ENCODE results near the gene TP53BP2. TPM values are rescaled to one million over a fixed set of nuclear protein-coding genes. Genes with fewer than 3 reads are reported as not detected.
"Not testable (repeated sequence)": the region's sequence is repeated elsewhere in the genome, so short reads cannot be mapped to it uniquely, and the experiment has no call there.

Gene TP53BP2
- total RNA-seq, 2 experiments from 2014 or later, result 56.0 to 58.7 TPM

DNA sequence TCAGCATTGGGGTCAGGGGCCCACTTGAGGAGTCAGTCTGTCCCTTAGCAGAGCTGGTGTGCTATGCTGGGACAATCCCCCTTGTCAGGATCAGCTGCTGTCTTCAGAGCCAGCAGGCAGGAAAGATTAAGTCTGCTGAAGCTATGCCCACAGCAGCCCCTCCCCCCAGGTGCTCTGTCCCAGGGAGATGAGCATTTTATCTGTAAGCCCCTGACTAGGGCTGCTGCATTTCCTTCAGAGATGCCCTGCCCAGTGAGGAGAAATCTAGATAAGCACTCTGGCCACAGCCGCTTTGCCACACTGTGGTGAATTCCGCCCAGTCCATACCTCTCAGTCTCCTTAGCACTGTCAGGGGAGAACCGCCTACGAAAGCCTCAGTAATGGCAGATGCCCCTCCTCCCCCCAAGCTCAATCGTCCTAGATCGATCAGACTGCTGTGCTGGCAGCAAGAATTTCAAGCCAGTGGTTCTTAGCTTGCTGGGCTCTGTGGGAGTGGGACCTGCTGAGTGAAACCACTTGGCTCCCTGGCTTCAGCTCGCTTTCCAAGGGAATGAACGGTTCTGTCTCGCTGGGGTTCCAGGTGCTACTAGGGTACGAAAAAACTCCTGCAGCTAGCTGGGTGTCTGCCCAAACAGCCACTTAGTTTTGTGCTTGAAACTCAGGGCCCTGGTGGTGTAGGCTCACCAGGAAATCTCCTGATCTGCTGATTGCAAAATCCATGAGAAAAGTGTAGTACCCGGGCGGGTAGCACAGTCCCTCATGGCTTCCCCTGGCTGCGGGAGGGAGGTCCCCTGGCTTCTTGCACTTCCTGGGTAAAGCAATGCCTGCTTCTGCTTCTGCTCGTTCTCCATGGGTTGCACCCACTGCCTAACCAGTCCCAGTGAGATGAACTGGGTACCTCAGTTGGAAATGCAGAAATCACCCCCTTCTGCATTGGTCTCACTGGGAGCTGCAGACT lies 25.1 kb upstream of the TP53BP2 start:
- CTCF ChIA-PET, result no interaction called here
- intact Hi-C loops (cut with micrococcal nuclease), result no loop called here
- Mint-ChIP-seq H3K36me3 (no peaks in the 10 kb centered on the region), H3K4me1 (ENCODE audit: low read depth) (no peaks in the 10 kb centered on the region), H3K9me3 (no peaks in the 10 kb centered on the region), H3K4me3 (no peak overlapping the region), H3K27ac (no peak overlapping the region), H3K27me3 (peaks cover 20% of the 10 kb centered on the region)
- DNase-seq, result no peak
- POLR2A ChIA-PET, result no interaction called here

DNA sequence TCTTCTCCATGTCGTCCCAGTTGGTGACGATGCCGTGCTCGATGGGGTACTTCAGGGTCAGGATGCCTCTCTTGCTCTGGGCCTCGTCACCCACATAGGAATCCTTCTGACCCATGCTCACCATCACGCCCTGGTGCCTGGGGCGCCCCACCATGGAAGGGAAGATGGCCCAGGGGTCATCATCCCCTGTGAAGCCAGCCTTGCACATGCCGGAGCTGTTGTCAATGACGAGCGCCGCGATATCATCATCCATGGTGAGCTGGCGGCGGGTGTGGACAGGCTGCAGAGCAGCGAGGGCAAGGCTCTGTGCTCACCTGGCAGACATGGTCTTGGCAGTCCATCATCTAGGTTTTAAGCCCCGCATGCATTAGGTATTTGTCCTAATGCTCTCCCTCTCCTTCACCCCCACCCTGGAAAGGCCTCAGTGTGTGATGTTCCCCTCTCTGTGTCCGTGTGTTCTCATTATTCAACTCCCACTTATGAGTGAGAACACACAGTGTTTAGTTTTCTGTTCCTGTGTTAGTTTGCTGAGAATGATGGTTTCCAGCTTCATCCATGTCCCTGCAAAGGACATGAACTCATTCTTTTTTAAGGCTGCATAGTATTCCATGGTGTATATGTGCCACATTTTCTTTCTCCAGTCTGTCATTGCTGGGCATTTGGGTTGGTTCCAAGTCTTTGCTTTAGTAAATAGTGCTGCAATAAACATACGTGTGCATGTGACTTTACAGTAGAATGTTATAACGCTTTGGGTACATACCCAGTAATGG lies 19.0 kb upstream of the TP53BP2 start:
- H3K27me3 Mint-ChIP-seq; H3K4me3 Mint-ChIP-seq; CTCF ChIA-PET; POLR2A ChIA-PET; DNase-seq; H3K27ac Mint-ChIP-seq; H3K9me3 Mint-ChIP-seq; H3K36me3 Mint-ChIP-seq; H3K4me1 Mint-ChIP-seq (ENCODE audit: low read depth); intact Hi-C loops (cut with micrococcal nuclease): not testable (repeated sequence)

DNA sequence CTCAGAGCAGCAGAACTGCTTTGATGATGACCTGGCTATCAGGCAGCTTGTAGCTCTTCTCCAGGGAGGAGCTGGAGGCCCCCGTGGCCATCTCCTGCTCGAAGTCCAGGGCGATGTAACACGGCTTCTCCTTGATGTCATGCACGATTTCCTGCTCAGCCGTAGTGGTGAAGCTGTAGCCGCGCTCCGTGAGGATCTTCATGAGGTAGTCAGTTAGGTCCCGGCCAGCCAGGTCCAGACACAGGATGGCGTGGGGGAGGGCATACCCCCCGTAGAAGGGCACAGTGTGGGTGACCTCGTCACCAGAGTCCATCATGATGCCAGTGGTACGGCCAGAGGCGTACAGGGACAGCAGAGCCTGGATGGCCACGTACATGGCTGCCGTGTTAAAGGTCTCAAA lies 18.3 kb upstream of the TP53BP2 start:
- Mint-ChIP-seq H3K9me3 (no peaks in the 10 kb centered on the region), H3K36me3 (no peaks in the 10 kb centered on the region), H3K4me1 (ENCODE audit: low read depth) (no peaks in the 10 kb centered on the region), H3K4me3 (no peak overlapping the region), H3K27me3 (peaks cover 7% of the 10 kb centered on the region), H3K27ac (no peak overlapping the region)
- DNase-seq, result no peak
- intact Hi-C loops (cut with micrococcal nuclease), result no loop called here
- POLR2A ChIA-PET, result no interaction called here
- CTCF ChIA-PET, result no interaction called here

DNA sequence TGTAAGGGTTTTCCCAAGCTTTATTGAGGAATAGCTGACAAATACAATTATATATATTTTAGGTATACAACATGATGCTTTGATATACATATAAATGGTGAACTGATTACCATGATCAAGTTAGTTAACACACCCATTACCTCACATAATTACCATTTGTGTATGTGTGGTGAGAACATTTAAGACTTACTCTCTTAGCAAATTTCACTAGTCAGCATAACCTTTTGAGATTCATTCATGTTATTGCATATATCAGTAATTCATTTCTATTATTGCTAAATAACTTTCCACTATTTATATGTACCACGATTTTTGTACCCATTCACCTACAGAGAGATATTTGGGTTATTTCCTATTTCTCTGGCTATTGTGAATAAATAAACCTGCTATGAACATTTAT lies 16.2 kb upstream of the TP53BP2 start:
- Mint-ChIP-seq H3K9me3 (no peaks in the 10 kb centered on the region), H3K4me3 (no peak overlapping the region), H3K36me3 (no peaks in the 10 kb centered on the region), H3K27ac (no peak overlapping the region), H3K27me3 (peaks cover 3% of the 10 kb centered on the region), H3K4me1 (ENCODE audit: low read depth) (no peaks in the 10 kb centered on the region)
- intact Hi-C loops (cut with micrococcal nuclease), result no loop called here
- CTCF ChIA-PET, result no interaction called here
- no peak for DNase-seq
- POLR2A ChIA-PET, result no interaction called here

- POLR2A ChIA-PET, result interaction anchor here (1.3 kb wide), 1 partner anchor 14 kb away, joined by 7 read pairs; the partner anchor contains the start of gene TP53BP2
- no peak for DNase-seq
- no peaks in the 10 kb centered on the region for H3K9me3 Mint-ChIP-seq
- CTCF ChIA-PET, result interaction anchor here (1.4 kb wide), 1 partner anchor 191 kb away, joined by 3 read pairs; no protein-coding TSS in a partner anchor
- no peak overlapping the region for H3K4me3 Mint-ChIP-seq
- intact Hi-C loops (cut with micrococcal nuclease), result no loop called here
- H3K4me1 Mint-ChIP-seq (ENCODE audit: low read depth), result no peaks in the 10 kb centered on the region
- H3K36me3 Mint-ChIP-seq, result no peaks in the 10 kb centered on the region
- H3K27me3 Mint-ChIP-seq, result peaks cover 3% of the 10 kb centered on the region
- H3K27ac Mint-ChIP-seq, result no peak overlapping the region
These were observed 14.4 kb upstream of the TP53BP2 start for GRCh38 chr1:223860051-223860622.

DNA sequence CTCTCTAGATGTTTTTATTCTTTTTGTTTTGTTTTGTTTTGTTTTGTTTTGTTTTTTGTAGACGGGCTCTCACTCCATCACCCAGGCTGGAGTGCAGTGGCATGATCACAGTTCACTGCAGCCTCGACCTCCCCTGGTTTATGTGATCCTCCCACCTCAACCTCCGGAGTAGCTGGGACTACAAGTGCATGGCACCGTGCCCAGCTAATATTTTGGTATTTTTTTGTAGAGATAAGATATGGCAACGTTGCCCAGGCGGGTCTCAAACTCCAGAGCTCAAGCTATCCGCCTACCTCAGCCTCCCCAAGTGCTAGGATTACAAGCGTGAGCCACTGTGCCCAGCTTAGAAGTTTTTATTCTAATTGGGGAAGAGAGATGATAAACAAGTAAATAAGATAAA lies 13.3 kb upstream of the TP53BP2 start:
- H3K4me1 Mint-ChIP-seq (ENCODE audit: low read depth), result no peaks in the 10 kb centered on the region
- DNase-seq, result no peak
- no peak overlapping the region for H3K27ac Mint-ChIP-seq
- no peaks in the 10 kb centered on the region for H3K36me3 Mint-ChIP-seq
- ChIA-PET CTCF (interaction anchor here (0.5 kb wide), 1 partner anchor 15 kb away, joined by 3 read pairs; no protein-coding TSS in a partner anchor), POLR2A (no interaction called here)
- peaks cover under 1% of the 10 kb centered on the region for H3K27me3 Mint-ChIP-seq
- H3K9me3 Mint-ChIP-seq, result no peaks in the 10 kb centered on the region
- H3K4me3 Mint-ChIP-seq, result no peak overlapping the region
- intact Hi-C loops (cut with micrococcal nuclease), result no loop called here

- DNase-seq, result no peak
- POLR2A ChIA-PET, result no interaction called here
- CTCF ChIA-PET, result no interaction called here
- intact Hi-C loops (cut with micrococcal nuclease), result no loop called here
- H3K27ac Mint-ChIP-seq, result no peak overlapping the region
- H3K9me3 Mint-ChIP-seq, result no peaks in the 10 kb centered on the region
- no peaks in the 10 kb centered on the region for H3K27me3 Mint-ChIP-seq
- H3K4me1 Mint-ChIP-seq (ENCODE audit: low read depth), result no peaks in the 10 kb centered on the region
- no peaks in the 10 kb centered on the region for H3K36me3 Mint-ChIP-seq
- H3K4me3 Mint-ChIP-seq, result no peak overlapping the region
These were observed 10.6 kb upstream of the TP53BP2 start for GRCh38 chr1:223856386-223856785.

DNA sequence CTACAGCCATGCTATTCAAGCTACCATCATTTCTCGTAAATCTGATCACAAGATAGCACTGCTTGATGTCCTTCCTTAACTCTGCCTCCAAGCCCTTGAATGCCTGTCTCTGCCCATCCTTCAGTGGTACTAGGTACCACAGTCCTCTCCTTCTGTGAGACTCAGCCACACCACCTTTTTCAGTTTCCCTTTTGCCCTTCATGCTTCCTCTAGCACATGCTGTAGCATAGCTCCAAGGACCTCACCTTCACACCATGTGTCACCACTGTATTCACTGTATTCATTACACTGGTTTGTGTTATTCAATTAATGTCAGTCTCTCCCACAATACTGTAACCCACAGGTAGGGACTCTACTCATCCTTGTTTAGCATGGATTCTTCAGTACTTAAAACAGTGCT lies 8.0 kb upstream of the TP53BP2 start:
- ChIA-PET POLR2A (interaction anchor here (1.0 kb wide), 1 partner anchor 9 kb away, joined by 3 read pairs; no protein-coding TSS in a partner anchor), CTCF (no interaction called here)
- no peak for DNase-seq
- no peaks in the 10 kb centered on the region for H3K9me3 Mint-ChIP-seq
- no peaks in the 10 kb centered on the region for H3K27me3 Mint-ChIP-seq
- no peak overlapping the region for H3K27ac Mint-ChIP-seq
- no peak overlapping the region for H3K4me3 Mint-ChIP-seq
- H3K4me1 Mint-ChIP-seq (ENCODE audit: low read depth), result peaks cover 7% of the 10 kb centered on the region
- H3K36me3 Mint-ChIP-seq, result no peaks in the 10 kb centered on the region
- intact Hi-C loops (cut with micrococcal nuclease), result no loop called here

DNA sequence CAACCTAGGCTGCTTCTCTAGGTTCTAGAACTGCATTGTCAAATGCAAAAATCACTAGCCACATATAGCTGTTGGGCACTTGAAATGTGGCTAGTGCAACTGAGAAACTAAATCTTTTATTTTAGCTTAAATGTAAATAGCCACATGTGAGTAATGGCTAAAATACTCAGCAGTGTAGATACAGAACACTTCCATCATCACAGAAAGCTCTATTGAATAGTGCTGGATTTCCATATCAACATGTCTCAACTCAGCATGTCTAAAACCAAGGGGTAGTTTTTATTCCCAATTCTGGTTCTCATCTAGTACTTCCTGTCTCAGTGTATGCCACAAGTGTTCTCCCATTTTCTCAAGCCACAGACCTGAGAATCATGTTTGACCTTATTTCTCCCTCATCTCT lies 7.5 kb upstream of the TP53BP2 start:
- Mint-ChIP-seq H3K9me3 (peaks cover 2% of the 10 kb centered on the region), H3K36me3 (no peaks in the 10 kb centered on the region), H3K27me3 (no peaks in the 10 kb centered on the region), H3K27ac (no peak overlapping the region), H3K4me1 (ENCODE audit: low read depth) (peaks cover 11% of the 10 kb centered on the region), H3K4me3 (no peak overlapping the region)
- POLR2A ChIA-PET, result no interaction called here
- intact Hi-C loops (cut with micrococcal nuclease), result no loop called here
- no peak for DNase-seq
- CTCF ChIA-PET, result interaction anchor here (1.6 kb wide), 1 partner anchor 48 kb away, joined by 5 read pairs; no protein-coding TSS in a partner anchor

- intact Hi-C loops (cut with micrococcal nuclease), result no loop called here
- no peak overlapping the region for H3K4me3 Mint-ChIP-seq
These were observed 6.6 kb upstream of the TP53BP2 start for GRCh38 chr1:223852337-223852736.

GRCh38 chr1:223849352-223850254 lies 3.9 kb upstream of the TP53BP2 start:
- no peak for DNase-seq
- intact Hi-C loops (cut with micrococcal nuclease), result loop anchor here (5.0 kb wide), 3 partner anchors 333 to 1137 kb away; partner anchors contain the start of genes AIDA, BROX, DEGS1 and NVL
- peaks cover 5% of the 10 kb centered on the region for H3K36me3 Mint-ChIP-seq
- no peak overlapping the region for H3K4me3 Mint-ChIP-seq
- no peaks in the 10 kb centered on the region for H3K27me3 Mint-ChIP-seq
- ChIA-PET CTCF (interaction anchor here (1.4 to 1.9 kb wide), 2 partner anchors 20 to 38 kb away, joined by 3 to 4 read pairs; no protein-coding TSS in a partner anchor), POLR2A (no interaction called here)
- H3K9me3 Mint-ChIP-seq, result peaks cover 2% of the 10 kb centered on the region
- H3K27ac Mint-ChIP-seq, result no peak overlapping the region
- peaks cover 25% of the 10 kb centered on the region for H3K4me1 Mint-ChIP-seq (ENCODE audit: low read depth)

More at GRCh38 chr1:223852337-223852736, 6.6 kb upstream of the TP53BP2 start:
- POLR2A ChIA-PET, result no interaction called here
- Mint-ChIP-seq H3K9me3 (peaks cover 2% of the 10 kb centered on the region), H3K27me3 (no peaks in the 10 kb centered on the region), H3K4me1 (ENCODE audit: low read depth) (peaks cover 19% of the 10 kb centered on the region), H3K27ac (no peak overlapping the region), H3K36me3 (no peaks in the 10 kb centered on the region)
- CTCF ChIA-PET, result interaction anchor here (1.6 kb wide), 1 partner anchor 47 kb away, joined by 5 read pairs; no protein-coding TSS in a partner anchor
- no peak for DNase-seq

Measured in activated CD4-positive, alpha-beta memory T cell treated with anti-CD3 and anti-CD28 coated beads for 36 hours (primary cell).